GM18526 (cell line): ENCODE measurements around the gene TFCP2.

Experiments used
- POLR2A ChIP-seq: IDR thresholded peaks from 3 replicates; pipeline ENCODE4 v1.6.1; 2011; ENCODE audit not compliant: insufficient read length; ENCODE audit errors: extremely low read depth

TFCP2 gene, protein sequence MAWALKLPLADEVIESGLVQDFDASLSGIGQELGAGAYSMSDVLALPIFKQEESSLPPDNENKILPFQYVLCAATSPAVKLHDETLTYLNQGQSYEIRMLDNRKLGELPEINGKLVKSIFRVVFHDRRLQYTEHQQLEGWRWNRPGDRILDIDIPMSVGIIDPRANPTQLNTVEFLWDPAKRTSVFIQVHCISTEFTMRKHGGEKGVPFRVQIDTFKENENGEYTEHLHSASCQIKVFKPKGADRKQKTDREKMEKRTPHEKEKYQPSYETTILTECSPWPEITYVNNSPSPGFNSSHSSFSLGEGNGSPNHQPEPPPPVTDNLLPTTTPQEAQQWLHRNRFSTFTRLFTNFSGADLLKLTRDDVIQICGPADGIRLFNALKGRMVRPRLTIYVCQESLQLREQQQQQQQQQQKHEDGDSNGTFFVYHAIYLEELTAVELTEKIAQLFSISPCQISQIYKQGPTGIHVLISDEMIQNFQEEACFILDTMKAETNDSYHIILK

DNA sequence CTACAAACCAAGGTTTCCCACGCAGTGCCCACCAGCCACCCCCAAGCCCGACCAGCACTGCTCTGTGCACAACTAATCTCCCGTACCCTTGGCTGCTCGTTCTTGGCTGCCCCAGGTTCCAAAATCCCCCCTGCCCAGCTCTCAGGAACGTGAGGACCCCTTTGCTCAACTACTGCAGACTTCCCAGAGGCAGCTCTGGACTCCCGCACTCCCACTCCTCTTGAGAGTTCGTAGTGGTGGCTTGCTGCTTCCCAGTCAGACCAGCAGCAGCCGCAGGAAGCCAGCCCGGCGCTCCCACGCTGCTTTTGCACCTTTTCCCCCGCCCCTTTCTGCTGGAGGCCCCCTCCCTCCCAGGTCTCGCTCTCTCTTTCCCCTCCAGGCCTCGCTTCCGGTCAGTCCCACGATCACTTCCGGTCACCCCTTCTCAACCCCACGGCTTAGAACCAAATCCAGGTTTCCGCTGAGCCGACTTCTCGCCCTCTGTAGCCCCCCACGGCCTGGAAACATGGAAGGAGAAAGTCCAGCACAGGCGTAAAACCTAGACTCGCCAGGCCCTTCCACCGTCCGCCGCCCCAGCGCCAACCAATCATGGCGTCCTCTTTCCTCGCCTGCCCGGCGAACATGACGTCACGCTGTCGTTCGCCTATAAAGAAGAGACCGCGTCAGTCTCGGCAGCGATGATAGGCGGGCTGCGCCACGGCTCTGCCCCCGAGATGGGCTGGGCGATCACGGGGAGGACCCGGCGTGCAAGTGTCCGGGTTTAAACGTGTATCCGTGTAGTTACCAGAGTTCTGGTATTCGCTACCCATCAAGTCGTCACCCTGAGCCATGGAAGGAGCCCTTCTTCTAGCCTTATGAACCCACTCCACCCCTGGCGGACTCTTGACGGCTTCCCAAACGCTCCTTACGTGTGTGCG lies at the start of gene TFCP2:
TSS of gene TFCP2 (minus strand) at position 621 of the 917 bp plus-strand sequence. CDS start 713 bp downstream, outside the sequence.
- peak; percentile 61 for TF ChIP-seq POLR2A

- TF ChIP-seq POLR2A = no peak
Measured at GRCh38 chr12:51222461-51222860, 49.5 kb upstream of the TFCP2 start.

DNA sequence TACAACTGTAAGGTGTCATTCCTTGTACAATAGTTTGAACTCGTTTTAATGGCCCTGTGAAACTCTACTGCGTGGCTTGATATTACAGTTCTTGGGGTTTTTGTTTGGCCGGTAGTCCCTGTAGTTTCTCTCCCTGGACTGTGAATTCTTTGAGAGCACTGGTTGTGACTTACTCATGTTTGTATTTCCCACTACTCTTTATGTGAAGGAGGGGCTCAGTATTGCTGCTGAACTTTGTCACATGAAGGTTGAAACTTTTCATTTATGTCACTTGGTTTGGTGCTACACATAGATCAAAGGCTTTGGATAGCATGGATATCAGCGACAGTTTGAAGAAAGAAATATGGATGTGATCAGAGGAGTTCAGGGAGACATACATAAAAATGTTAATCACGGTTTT lies 46.4 kb upstream of the TFCP2 start:
- no peak for TF ChIP-seq POLR2A

- TF ChIP-seq POLR2A = no peak
Measured at GRCh38 chr12:51218607-51219161, 45.7 kb upstream of the TFCP2 start.

DNA sequence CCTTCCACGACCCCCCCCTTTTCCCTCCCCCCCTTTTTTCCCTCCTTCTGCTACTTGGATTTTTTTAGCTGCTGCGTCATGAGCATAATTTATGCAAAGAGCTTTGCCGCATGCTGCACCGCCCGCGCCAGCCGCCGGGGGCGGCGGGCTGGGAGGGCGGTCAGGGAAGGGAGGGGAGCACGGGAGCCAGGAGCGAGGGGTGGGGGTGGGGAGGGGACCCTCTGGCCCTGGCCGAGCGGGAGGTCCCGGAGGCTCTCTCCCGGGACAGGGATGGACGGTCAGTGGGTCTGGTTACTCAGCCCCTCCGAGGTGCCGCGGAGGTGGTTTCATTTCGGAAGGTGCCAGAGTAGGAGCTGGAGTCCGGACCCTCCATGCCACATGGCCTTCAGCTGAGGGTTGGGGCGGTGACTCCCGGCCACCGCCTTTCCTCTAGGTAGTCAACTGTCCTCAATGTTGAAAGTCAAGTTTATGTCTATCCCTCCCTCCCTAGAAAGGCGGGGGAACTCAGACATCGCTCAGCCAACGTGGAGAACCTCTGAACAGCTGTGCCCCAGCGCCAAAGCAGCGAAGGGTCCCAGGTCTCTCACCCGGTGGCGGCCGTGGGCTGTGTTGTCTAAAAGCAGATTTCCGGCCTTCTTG lies 45.2 kb upstream of the TFCP2 start, which contains the start of gene POU6F1:
TSS of gene POU6F1 (minus strand) at position 95 of the 639 bp plus-strand sequence. CDS start 11,226 bp downstream, outside the sequence.
- no peak for TF ChIP-seq POLR2A

DNA sequence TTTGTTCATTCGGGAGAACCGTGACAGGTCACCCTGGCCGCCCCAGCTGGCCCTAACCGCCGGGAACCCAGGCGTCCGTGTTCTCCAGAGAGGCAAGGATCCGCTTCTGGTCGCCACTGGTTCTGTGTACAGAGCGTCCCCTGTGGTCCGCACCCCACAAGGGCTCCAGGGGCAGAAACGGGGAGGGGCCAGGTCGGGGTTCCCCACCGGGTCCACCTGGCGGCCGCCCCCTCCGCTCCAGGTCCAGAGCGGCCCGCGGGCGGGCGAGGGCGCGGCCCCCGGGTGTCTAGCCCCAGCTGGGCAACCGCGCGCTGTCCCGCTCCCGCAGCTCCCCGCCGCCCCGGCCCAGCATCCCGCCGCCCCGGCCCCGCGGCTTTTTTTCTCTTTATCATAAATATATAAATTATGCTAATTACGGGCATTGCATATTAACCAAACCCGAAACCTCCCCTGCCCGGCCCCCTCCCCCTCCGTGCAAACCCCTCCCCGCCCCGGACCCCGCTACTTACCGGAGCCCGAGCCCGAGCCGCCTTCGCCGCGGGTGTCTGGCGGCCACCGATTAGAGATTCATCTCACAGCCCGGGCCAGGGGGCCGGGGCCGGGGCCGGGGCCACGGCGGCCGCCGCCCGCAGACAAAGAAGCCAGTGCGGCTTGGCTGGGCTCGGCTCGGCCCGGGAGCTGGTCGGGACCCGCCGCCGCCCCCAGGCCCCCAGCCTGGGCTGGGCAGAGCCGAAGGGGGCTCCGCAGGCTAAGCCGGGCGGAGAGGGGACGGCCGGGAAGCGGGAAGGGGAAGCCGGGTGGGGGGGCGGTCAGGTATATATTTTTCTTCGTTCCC lies 44.4 kb upstream of the TFCP2 start:
- TF ChIP-seq POLR2A = no peak

- TF ChIP-seq POLR2A = no peak
Measured at GRCh38 chr12:51216642-51217041, 43.7 kb upstream of the TFCP2 start.

- TF ChIP-seq POLR2A = no peak
Measured at GRCh38 chr12:51214895-51215294, 42.0 kb upstream of the TFCP2 start.

GRCh38 chr12:51210690-51211395 lies 37.9 kb upstream of the TFCP2 start:
- no peak for TF ChIP-seq POLR2A

- TF ChIP-seq POLR2A = no peak
Measured at GRCh38 chr12:51209259-51209658, 36.3 kb upstream of the TFCP2 start.

DNA sequence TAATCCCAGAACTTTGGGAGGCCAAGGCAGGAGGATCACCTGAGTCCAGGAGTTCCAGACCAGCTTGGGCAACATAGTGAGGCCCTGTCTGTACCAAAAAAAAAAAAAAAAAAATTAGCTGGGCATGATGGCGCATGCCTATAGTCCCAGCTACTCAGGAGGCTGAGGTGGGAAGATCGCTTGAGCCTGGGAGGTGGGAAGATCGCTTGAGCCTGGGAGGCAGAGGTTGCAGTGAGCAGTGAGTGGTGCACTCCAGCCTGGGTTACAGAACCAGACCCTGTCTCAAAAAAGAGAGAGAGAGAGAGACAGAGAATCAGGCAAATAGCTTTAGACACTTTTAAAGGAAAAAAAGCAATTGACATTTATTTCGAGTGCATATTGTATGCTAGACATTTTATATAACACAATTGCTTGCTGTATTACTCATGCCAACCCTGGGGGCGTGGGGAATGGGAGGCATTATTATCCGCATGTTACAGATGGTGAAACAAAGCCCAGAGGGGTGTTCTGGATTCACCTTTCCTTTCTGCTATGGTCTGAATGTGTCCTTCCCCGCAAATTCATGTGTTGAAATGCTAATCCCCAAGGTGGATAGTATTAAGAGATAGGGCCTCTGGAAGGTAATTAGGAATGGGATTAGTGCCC lies 35.2 kb upstream of the TFCP2 start:
- no peak for TF ChIP-seq POLR2A

- TF ChIP-seq POLR2A = no peak
Measured at GRCh38 chr12:51205350-51205749, 32.4 kb upstream of the TFCP2 start.

DNA sequence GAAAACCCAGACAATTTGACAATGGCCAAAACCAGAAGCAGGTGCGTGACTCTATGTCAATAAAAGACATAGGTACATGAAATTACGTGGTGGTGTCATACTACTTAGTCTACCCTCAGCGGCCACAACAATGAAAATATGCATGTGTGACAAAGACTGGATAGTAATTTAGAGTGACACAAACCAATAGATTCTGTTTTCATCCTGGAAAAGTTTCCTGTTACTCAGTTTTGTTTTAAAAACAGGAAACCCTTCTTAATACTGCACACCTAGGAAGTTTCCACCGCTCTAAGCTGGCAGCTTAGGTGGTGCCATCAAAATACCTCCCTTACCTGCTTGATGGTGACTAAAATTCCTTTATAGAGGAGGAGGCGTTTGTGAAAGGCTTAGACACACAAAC lies 29.8 kb upstream of the TFCP2 start:
- no peak for TF ChIP-seq POLR2A

GRCh38 chr12:51200806-51201205 lies 27.9 kb upstream of the TFCP2 start:
- TF ChIP-seq POLR2A = no peak
